DOHH2 (cell line): ENCODE results near the gene PPP2R2D.

Source experiments
- H3F3A ChIP-seq: fragments of 200-600 bp; sonication (generic), shearing (Covaris generic); 2 replicates; pipeline ENCODE4 v1.6.0; 2016; ENCODE audit warnings: antibody characterized with exemption, mild to moderate bottlenecking; ENCODE audit not compliant: control insufficient read depth, insufficient read depth
- H3K27ac ChIP-seq: fragments of 200-600 bp; sonication (generic); 2 replicates; pipeline ENCODE4 v1.5.1; 2014; ENCODE audit warnings: low read depth, mild to moderate bottlenecking, low read length, moderate library complexity
- H3K27me3 ChIP-seq: fragments of 200-600 bp; sonication (generic); 2 replicates; pipeline ENCODE4 v1.6.1; 2014; ENCODE audit warnings: mild to moderate bottlenecking, low read length, mixed read lengths; ENCODE audit not compliant: control insufficient read depth
- H3K36me3 ChIP-seq: fragments of 200-600 bp; sonication (generic); 2 replicates; pipeline ENCODE4 v1.6.1; 2014; ENCODE audit warnings: mild to moderate bottlenecking, low read length, moderate library complexity, mixed read lengths; ENCODE audit not compliant: control insufficient read depth
- H3K4me1 ChIP-seq: fragments of 200-600 bp; sonication (generic); 2 replicates; pipeline ENCODE4 v1.6.1; 2014; ENCODE audit warnings: mild to moderate bottlenecking, low read length, mixed read lengths; ENCODE audit not compliant: control insufficient read depth
- H3K4me2 ChIP-seq: fragments of 200-600 bp; sonication (generic); 2 replicates; pipeline ENCODE4 v1.6.0; 2014; ENCODE audit warnings: mild to moderate bottlenecking, low read length, moderate library complexity
- H3K4me3 ChIP-seq: fragments of 200-600 bp; sonication (generic); 2 replicates; pipeline ENCODE4 v1.5.1; 2014; ENCODE audit warnings: mild to moderate bottlenecking, low read length, mixed read lengths
- H3K79me2 ChIP-seq: fragments of 200-600 bp; sonication (generic); 2 replicates; pipeline ENCODE4 v1.6.1; 2014; ENCODE audit warnings: mild to moderate bottlenecking, low read length, mixed read lengths; ENCODE audit not compliant: control insufficient read depth
- H3K9me2 ChIP-seq: fragments of 200-600 bp; sonication (generic); replicated peaks from 2 replicates; pipeline ENCODE4 v1.6.1; 2014; ENCODE audit warnings: mild to moderate bottlenecking, low read length, mixed read lengths; ENCODE audit not compliant: control insufficient read depth
- H3K9me3 ChIP-seq: fragments of 200-600 bp; sonication (generic); 2 replicates; pipeline ENCODE4 v1.6.1; 2014; ENCODE audit warnings: antibody characterized with exemption, low read length, mixed read lengths; ENCODE audit not compliant: control insufficient read depth, insufficient read depth
- H4K20me1 ChIP-seq: fragments of 200-600 bp; sonication (generic); 2 replicates; pipeline ENCODE4 v1.6.0; 2014; ENCODE audit warnings: low read depth, mild to moderate bottlenecking, antibody characterized with exemption, low read length, moderate library complexity; ENCODE audit not compliant: control insufficient read depth, insufficient read depth
- EZH2phosphoT487 ChIP-seq: fragments of 200-600 bp; sonication (generic); IDR thresholded peaks from 2 replicates; pipeline ENCODE4 v1.6.1; 2017; ENCODE audit warnings: borderline replicate concordance, mild to moderate bottlenecking, antibody characterized with exemption, low read length, moderate library complexity, mixed read lengths
- TF ChIP-seq, protein P1 (sequence below): fragments of 200-600 bp; sonication (generic); IDR thresholded peaks from one replicate; pipeline ENCODE4 v1.5.1; 2014; ENCODE audit warnings: antibody characterized with exemption, mild to moderate bottlenecking, low read depth, low read length; ENCODE audit not compliant: poor library complexity, severe bottlenecking

The PPP2R2D gene

DNA sequence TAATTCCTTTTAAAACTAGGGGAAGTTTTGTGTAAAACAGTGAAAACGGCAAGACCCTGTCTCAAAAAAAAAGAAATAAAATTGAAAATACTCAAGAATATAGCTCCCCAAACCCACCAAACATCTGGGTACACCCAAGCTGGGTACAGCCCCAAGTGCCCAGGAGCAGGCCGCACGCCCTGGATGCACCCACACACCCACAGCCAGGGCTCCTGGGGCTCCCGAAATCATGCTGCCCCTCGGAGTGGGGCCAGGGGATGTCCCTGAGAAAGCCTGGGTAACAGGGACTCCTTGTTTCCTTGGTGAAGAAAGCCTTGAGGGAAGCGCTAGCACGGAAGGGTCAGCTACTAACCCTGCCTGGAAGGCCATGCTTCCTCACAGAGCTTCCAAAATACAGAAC lies 70.8 kb downstream of the PPP2R2D start:
- no peak overlapping the region for H3K27ac ChIP-seq
- peaks cover 44% of the 10 kb centered on the region for H3K79me2 ChIP-seq
- H3K27me3 ChIP-seq: no peaks in the 10 kb centered on the region
- no peaks in the 10 kb centered on the region for H3K4me1 ChIP-seq
- no peaks in the 10 kb centered on the region for H3K9me3 ChIP-seq
- TF ChIP-seq, protein P1, sequence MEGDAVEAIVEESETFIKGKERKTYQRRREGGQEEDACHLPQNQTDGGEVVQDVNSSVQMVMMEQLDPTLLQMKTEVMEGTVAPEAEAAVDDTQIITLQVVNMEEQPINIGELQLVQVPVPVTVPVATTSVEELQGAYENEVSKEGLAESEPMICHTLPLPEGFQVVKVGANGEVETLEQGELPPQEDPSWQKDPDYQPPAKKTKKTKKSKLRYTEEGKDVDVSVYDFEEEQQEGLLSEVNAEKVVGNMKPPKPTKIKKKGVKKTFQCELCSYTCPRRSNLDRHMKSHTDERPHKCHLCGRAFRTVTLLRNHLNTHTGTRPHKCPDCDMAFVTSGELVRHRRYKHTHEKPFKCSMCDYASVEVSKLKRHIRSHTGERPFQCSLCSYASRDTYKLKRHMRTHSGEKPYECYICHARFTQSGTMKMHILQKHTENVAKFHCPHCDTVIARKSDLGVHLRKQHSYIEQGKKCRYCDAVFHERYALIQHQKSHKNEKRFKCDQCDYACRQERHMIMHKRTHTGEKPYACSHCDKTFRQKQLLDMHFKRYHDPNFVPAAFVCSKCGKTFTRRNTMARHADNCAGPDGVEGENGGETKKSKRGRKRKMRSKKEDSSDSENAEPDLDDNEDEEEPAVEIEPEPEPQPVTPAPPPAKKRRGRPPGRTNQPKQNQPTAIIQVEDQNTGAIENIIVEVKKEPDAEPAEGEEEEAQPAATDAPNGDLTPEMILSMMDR: no peak
- no peak for TF ChIP-seq EZH2phosphoT487
- no peaks in the 10 kb centered on the region for H3F3A ChIP-seq
- peaks cover 85% of the 10 kb centered on the region for H3K36me3 ChIP-seq
- no peak overlapping the region for H3K4me2 ChIP-seq
- H3K9me2 ChIP-seq: no peaks in the 10 kb centered on the region
- H3K4me3 ChIP-seq: no peak overlapping the region
- H4K20me1 ChIP-seq: peaks cover 7% of the 10 kb centered on the region

DNA sequence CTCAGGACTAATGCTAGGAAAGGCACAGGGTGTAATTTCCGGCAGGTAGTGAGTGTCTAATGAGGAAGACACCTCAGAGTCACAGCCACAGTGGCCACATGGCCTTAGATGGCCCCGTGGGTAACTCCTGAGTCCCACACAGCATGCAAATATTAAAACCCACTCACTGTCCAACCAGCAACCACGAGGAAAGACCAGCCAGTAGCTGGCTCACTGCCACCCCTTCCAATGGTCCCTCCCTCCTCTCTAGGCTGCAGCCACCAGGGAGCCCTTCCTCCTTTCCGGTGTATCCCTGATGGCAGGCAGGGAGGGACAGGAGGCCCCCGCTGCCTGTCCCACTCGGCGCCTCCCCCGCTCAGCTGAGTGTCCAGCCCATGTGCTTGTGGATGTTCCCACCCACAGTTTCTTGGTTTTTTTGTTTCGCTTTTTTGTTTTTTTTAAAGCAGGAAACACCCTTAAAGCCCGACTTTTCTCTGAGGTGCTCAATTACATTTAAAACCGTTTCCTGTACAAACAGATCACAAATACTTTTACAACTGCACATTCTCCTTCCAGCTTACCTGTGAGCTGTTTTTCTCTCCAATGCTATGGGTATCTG lies 71.8 kb downstream of the PPP2R2D start:
- H3K4me2 ChIP-seq: no peak overlapping the region
- H3K36me3 ChIP-seq: peaks cover 85% of the 10 kb centered on the region
- H3K4me3 ChIP-seq: no peak overlapping the region
- H3K27ac ChIP-seq: no peak overlapping the region
- peaks cover 12% of the 10 kb centered on the region for H4K20me1 ChIP-seq
- H3K9me2 ChIP-seq: no peaks in the 10 kb centered on the region
- H3K4me1 ChIP-seq: no peaks in the 10 kb centered on the region; the same call in 1 of the 2 replicates
- peaks cover 53% of the 10 kb centered on the region for H3K79me2 ChIP-seq
- H3K9me3 ChIP-seq: no peaks in the 10 kb centered on the region
- TF ChIP-seq, protein P1: no peak
- TF ChIP-seq EZH2phosphoT487: no peak
- no peaks in the 10 kb centered on the region for H3K27me3 ChIP-seq
- H3F3A ChIP-seq: no peaks in the 10 kb centered on the region

DNA sequence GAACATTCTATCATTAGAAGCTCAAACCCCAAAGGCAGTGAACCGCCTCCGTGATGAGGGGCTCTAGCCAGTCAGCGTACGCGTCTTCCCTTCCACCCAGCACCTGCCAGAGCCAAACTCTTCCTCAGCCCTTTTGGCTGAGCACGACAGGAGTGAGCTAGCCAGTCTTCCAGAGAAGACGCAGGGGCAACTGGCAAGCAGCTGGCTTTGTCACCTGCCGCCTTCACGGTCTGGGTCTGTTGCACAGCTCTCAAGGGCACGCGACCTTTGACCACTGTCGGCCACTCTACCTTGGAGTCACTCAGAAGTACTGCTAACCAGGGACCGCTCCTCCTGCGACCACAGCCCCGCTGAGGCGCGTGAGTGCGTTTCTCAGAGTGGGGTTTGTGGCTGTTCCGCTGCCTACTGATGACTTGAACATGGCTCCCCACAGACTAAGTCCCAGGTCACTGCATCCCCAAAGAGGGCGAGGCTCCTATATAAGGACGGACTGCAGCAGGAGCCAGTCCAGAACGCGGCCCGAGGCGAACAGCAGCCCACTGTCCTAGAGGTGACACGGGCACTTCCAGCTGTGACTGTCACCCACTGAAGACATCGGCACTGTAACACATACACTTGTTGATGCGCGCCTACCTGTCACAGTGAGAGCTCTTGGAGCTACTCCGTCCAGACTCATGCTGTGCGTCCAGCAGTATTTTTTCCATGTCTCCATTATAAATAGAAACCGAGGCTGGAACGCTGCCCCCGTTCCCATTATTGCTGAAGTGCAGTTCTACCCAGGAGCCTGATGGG lies 72.5 kb downstream of the PPP2R2D start:
- H3K4me1 ChIP-seq: peaks cover 5% of the 10 kb centered on the region; the same call in 1 of the 2 replicates
- no peak overlapping the region for H3K27ac ChIP-seq
- peaks cover 61% of the 10 kb centered on the region for H3K79me2 ChIP-seq
- TF ChIP-seq EZH2phosphoT487: no peak
- TF ChIP-seq, protein P1: no peak
- peaks cover 16% of the 10 kb centered on the region for H4K20me1 ChIP-seq
- H3K4me2 ChIP-seq: no peak overlapping the region
- peaks cover 91% of the 10 kb centered on the region for H3K36me3 ChIP-seq
- no peaks in the 10 kb centered on the region for H3K27me3 ChIP-seq
- H3K4me3 ChIP-seq: no peak overlapping the region
- H3K9me3 ChIP-seq: no peaks in the 10 kb centered on the region
- H3K9me2 ChIP-seq: no peaks in the 10 kb centered on the region
- H3F3A ChIP-seq: no peaks in the 10 kb centered on the region
